Measurements from ENCODE around the gene EHD1.

- no peak for TF ChIP-seq CHD2 (IDR thresholded peaks at IDR 0.05; ENCODE audit: low read depth, low read length)
- 0 out of 2 replicates have a peak, but pooled peaks have one; percentile 86 for TF ChIP-seq ZBTB7A (IDR thresholded peaks at IDR 0.05; ENCODE audit: borderline replicate concordance, control insufficient read depth, low read depth, low read length)
- TF ChIP-seq FOXA1 (IDR thresholded peaks at IDR 0.05; ENCODE audit: borderline replicate concordance): no peak
- no peak for TF ChIP-seq HMG20B (CRISPR knock-in tag; IDR thresholded peaks at IDR 0.05)
- no peak for TF ChIP-seq ZNF165 (CRISPR knock-in tag; IDR thresholded peaks at IDR 0.05; ENCODE audit: borderline replicate concordance)
- TF ChIP-seq SP1 (CRISPR knock-in tag; IDR thresholded peaks at IDR 0.05): no peak
- TF ChIP-seq NFXL1 (CRISPR knock-in tag; IDR thresholded peaks at IDR 0.05): no peak
- no peak for TF ChIP-seq POLR2A (conservative IDR thresholded peaks at IDR 0.05)
- TF ChIP-seq HIVEP1 (CRISPR knock-in tag; IDR thresholded peaks at IDR 0.05): no peak
- no peak for TF ChIP-seq NBN (IDR thresholded peaks at IDR 0.05; ENCODE audit: low read depth)
- TF ChIP-seq POLR2AphosphoS5 (IDR thresholded peaks at IDR 0.05; ENCODE audit: control insufficient read depth, insufficient read depth, low read depth, low read length): no peak
- no peak for TF ChIP-seq SMAD4 (CRISPR knock-in tag; conservative IDR thresholded peaks at IDR 0.05)
- no peak for TF ChIP-seq ZFX (CRISPR knock-in tag; IDR thresholded peaks at IDR 0.05)
- TF ChIP-seq ZNF274 (IDR thresholded peaks at IDR 0.05; ENCODE audit: borderline replicate concordance, low read depth, low read length): no peak
These were observed 7.4 kb downstream of the EHD1 start for GRCh38 chr11:64870893-64871466.

Data from K562 (cell line).